GM19239 (cell line): ENCODE measurements around the gene CYP4F12.
A peak's percentile ranks its signal among the peaks of the same experiment; 100 is the strongest.

ENCODE experiments used
- DNase-seq: peaks from one replicate; pipeline ENCODE4 v3.0.0; 2011; ENCODE audit warnings: low spot score; ENCODE audit not compliant: insufficient read length
- FAIRE-seq: peaks from 2 replicates; lab custom pipeline; 2011; peaks lifted over from hg19 to GRCh38; lab: Jason Lieb, UNC

Gene CYP4F12, protein sequence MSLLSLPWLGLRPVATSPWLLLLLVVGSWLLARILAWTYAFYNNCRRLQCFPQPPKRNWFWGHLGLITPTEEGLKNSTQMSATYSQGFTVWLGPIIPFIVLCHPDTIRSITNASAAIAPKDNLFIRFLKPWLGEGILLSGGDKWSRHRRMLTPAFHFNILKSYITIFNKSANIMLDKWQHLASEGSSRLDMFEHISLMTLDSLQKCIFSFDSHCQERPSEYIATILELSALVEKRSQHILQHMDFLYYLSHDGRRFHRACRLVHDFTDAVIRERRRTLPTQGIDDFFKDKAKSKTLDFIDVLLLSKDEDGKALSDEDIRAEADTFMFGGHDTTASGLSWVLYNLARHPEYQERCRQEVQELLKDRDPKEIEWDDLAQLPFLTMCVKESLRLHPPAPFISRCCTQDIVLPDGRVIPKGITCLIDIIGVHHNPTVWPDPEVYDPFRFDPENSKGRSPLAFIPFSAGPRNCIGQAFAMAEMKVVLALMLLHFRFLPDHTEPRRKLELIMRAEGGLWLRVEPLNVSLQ

DNA sequence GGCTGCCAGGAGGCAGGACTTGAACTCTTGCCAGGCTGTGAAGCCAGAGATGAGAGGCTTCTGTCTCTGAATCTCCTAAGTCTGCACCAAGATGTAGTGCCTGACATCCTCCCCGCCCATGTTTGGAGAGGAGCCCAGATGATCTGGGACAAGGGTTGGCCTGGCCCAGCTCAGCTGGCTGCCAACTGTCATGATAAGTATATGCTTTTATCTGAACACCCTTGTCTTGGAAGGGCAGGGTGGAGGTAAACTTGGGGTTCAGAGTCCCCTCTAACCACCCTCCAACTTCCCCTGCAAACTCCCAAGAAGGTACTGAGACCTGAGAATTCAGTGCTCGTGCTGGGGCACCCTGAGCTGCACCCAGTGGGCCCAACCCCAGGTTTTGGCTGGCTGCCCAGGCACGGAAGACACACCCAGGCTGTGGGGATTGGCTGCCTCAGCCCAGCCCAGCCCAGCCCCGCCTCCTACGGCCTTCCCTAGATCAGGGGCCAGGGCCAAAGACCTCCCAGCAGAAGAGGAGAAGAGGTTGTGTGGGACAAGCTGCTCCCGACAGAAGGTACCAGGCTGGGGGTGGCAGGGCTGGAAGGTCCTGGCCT lies at the start of gene CYP4F12:
CYP4F12 (plus strand) TSS at position 508 of the 596 bp plus-strand sequence. CDS start 443 bp downstream, outside the sequence.
- no peak for DNase-seq
- no peak for FAIRE-seq

DNA sequence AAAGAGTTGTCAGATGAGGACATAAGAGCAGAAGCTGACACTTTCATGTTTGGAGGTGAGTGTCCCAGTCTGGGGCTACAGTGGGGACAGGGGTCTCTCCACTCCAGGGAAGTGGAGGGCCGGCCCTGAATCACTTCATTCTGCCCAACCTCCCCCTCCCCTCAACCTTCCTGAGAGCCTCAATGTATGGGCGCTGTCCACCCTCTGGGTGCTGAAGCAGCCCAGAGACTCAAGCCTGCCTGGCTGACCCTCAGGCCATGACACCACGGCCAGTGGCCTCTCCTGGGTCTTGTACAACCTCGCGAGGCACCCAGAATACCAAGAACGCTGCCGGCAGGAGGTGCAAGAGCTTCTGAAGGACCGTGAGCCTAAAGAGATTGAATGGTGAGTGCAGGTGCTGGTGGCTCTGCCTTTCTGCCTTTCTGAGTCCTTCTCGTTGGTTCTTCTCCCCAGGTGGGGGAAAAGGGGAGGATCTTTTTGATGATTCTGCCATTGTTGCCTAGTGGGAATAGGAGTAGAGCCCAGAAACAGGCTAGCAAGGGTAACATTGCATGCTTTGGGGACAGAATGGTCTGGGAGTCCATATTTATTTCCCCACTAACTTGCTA lies 49.1 kb upstream of the CYP4F12 start:
- no peak for DNase-seq

DNA sequence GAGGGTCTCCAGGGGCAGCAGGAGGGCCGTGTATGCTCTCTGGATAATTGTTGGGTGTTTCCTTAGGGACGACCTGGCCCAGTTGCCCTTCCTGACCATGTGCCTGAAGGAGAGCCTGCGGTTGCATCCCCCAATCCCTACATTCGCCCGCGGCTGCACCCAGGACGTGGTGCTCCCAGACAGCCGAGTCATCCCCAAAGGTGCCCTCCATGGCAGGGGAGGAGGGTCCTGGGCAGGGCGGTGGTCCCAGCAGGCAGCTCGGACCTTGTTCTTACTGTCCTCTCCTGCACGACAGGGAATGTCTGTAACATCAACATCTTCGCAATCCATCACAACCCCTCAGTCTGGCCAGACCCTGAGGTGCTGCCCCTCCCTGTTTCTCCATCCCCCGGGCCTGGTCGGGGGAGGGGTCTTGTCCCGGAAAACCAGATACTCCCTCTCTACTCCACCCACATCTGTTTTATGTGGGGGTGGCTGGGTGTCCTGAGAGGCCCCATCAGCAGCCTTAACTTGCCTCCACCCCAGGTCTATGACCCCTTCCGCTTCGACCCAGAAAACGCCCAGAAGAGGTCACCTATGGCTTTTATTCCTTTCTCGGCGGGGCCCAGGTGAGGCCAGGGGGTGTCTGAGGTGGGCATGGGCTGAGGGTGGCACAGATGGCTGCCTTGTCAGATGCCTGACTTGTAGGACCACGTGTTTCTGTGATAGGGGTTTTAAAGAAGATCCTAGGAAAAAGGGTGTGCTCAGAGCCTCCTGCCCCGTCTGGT lies 44.5 kb upstream of the CYP4F12 start:
- FAIRE-seq, result no peak

More for the DNA sequence above, 49.1 kb upstream of the CYP4F12 start:
- FAIRE-seq, result no peak

DNA sequence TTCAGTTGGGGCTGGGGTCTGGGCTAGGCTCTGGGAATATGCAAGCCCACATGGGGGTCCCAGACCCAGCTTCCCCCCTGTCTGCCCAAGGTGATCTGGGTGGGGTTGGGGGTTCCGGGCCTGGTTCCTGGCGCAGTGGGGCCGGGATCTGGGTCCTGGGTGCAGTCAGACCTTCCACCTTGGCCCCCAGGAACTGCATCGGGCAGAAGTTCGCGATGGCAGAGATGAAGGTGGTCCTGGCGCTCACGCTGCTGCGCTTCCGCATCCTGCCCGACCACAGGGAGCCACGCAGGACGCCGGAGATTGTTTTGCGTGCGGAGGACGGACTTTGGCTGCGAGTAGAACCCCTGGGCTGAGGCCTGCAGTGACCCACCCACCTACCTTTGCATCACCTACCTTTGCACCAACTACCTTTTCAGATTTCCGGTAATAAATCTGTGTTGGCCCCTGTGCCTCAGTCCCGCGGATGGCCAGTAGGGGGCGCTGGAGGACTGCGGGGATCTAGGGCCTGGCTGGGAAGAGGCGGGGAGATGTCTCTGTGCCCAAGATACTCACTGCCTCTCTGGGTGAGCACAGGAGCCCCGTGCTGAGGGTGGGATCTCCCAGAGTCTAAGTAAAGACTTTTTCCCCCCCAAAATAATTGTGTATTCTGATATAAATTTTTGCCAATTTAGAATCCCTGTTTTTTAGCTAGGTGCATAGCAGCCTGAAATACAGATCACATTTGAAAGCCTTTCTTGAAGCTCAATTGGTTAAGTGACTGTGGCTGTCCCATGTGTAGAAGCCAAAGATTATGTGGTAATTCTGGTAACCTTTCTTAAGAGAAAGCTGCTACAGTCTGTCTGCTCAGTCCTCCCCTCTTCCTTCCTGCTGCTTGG lies 43.6 kb upstream of the CYP4F12 start:
- FAIRE-seq (peak; percentile 82), DNase-seq (peak; percentile 75)

More for the DNA sequence above, 44.5 kb upstream of the CYP4F12 start:
- DNase-seq, result no peak

DNA sequence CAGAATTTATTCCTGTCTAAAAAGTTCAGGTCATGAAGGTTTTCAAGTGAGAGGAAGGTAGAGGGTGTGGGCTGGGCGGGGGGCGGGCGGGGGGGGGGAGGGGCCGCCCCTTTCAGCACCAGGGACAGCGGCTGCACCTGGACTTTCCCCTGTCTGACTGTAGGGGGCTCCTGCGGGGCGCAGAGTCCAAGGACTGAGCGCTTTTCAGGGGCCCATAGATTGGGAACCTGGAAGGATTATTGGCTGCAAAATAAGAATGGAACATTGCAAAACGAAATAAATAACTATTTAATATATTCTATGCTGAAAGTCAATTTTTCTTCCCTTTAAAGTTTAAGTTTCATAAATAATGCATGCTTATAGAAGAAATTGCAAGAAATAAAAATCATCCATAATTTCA lies 41.1 kb upstream of the CYP4F12 start:
- FAIRE-seq (no peak), DNase-seq (peak; percentile 24)

DNA sequence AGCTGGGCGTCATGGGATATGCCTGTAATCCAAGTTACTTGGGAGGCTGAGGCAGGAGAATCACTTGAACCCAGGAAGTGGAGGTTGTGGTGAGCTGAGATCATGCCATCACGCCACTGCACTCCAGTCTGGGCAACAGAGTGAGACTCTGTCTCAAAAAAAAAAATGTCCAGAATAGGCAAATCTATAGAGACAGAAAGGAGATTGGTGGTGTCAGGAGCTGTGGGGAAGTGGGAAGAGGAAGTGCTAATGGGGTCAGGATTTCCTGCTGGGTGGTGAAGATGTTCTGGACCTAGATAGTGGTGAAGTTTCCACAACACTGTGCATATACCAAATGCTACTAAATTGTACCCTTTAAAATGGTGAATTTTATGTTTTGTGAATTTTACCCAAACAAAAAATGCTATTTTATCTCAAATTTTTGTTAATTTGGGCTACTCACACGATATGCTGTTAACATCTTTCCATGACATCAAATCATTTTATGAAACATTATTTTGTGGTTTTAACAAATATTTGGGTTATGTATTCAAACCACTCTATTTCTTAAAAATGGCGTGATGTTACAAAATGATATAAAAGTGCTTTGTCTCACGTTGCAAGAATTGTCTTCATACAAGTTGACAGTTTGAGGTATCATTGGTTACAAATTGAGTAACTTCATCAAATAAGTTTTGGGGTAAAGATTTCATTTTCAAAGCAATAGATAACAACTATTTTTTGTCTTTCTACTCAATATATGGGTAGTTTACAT lies 39.6 kb upstream of the CYP4F12 start:
- FAIRE-seq, result no peak
- no peak for DNase-seq

DNA sequence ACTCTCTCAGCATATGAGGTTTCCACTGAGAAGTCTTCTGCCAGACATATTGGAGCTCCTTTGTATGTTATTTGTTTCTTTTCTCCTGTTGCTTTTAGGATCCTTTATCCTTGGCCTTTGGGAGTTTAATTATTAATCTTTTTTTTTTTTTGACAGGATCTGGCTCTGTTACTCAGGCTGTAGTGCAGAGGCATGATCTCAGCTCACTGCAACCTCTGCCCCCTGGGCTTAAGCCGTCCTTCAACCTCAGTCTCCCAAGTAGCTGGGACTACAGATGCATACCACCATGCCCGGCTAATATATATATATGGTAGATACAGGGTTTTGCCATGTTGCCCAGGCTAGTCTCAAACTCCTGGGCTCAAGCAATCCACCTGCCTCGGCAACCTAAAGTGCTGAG lies 38.8 kb upstream of the CYP4F12 start:
- no peak for FAIRE-seq
- no peak for DNase-seq

DNA sequence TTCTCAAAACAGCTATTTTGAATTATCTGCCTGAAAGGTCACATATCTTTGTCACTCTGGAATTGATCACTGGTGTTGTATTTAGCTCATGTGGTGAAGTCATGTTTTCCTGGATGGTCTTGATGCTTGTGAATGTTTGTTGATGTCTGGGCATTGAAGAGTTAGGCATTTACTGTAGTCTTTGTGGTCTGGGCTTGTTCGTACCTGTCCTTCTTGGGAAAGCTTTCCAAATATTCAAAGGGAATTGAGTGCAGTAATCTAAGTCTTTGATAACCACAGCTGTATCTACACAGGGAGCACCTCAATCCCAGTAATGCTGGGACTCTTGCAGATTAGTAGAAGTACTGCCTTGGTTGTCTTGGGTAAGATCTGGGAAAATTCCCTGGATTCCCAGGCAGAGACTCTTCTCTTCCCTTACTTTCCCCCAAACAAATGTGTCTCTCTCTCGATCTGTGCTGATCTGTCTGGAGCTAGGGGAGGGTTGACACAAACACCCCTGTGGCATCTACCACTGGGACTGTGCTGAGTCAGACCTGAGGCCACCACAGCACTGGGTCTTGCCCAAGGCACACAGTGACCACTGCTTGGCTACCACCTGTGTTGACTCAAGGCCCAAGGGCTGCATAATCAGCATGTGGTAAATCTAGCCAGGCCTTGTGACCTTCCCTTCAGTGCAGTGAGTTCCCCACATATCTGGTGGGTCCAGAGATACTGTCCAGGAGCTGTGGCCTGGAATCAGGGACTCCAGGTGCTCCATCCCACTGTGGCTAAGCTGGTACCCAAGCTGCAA lies 37.7 kb upstream of the CYP4F12 start:
- FAIRE-seq (no peak), DNase-seq (no peak)

DNA sequence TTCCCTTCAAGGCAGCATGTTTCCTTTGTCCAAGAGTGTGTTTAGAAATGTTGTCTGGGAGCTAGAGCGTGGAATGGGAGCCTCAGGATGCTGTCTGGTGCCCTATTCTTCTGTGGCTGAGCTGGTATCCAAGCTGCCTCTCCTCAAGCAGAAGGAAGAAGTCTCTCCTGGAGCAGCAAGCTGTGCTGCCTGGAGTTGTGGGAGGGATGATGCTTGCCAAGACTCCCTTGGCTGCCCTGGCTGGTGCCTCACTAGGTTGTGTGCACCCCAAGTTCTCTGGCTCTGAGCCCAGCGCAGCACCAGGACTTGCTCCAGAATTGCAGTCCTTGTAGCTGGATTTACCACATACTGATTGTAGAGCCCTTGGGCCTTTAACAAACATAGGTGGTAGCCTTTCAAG lies 36.9 kb upstream of the CYP4F12 start:
- FAIRE-seq (no peak), DNase-seq (no peak)

DNA sequence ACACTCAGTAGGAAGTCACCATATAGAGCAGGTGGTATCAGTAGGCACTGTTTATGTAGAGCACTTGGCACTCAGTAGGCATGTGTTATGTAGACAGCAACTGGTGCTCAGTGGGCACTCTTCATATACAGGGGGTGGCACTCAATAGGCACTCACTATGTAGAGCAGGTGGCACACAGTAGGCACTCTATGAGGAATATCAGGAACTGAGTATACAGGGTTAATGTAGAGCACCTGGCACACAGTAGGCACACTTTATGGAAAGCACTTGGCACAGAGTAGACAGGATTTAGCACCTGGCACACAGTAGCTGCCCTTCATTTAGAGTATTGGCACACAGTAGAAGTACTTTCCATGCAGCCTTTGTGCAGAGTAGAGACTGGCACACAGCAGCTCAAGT lies 33.3 kb upstream of the CYP4F12 start:
- DNase-seq (no peak), FAIRE-seq (no peak)

DNA sequence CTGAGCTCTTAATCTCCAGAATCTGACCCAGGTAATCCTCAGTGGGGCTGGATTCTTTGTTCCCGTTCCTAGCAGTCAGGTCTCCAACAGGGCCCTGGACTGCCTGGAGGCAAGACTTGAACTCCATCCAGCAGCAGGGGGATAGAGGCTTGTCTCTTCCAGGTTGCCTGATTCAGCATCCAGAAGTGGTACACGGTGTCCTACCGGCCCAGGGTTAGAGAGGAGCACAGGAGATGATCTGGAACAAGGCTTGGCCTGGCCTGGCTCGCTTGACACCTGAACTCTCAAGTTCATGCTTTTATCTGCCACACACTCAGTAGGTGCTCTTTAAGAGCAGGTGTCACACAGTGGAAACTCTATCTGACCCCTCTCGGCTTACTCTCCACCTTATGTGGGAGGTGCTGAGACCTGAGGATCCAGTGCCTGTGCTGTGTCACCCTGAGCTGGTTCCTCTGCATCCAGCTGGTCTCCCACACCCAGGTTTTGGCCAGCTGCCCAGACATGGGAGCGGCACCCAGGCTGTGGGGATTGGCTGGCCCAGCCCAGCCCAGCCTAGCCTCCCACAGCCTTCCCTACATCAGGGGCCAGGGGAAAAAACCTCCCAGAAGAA lies 32.5 kb upstream of the CYP4F12 start, which contains the start of gene CYP4F3:
CYP4F3 (plus strand) TSS at position 604 of the 610 bp plus-strand sequence. CDS start 519 bp downstream, outside the sequence.
- no peak for DNase-seq
- FAIRE-seq, result no peak

DNA sequence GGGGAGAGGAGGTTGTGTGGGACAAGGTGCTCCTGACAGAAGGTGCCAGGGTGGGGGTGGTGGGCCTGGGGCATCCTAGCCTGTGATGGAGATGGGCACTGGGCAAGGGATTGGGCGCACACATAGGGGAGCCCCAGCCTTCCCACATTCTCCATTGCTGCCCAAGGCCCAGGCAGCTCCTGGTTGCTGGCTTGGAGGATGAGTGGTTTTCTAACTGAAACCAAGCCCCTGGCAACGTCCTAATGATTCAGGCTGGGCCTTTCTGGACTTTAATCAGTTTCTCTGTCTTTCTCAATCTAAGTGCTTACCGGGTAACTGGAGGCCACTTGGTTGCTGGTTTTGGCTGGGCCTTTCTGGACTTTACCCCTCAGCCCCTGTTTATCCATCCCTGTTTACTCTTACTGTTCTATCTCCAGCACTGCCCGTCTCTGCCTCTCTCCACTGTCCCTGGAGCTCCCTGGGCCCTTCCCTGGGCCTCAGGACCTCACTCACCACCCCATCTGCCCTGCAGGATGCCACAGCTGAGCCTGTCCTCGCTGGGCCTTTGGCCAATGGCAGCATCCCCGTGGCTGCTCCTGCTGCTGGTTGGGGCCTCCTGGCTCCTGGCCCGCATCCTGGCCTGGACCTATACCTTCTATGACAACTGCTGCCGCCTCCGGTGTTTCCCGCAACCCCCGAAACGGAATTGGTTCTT lies 31.8 kb upstream of the CYP4F12 start:
- DNase-seq (no peak), FAIRE-seq (no peak)

DNA sequence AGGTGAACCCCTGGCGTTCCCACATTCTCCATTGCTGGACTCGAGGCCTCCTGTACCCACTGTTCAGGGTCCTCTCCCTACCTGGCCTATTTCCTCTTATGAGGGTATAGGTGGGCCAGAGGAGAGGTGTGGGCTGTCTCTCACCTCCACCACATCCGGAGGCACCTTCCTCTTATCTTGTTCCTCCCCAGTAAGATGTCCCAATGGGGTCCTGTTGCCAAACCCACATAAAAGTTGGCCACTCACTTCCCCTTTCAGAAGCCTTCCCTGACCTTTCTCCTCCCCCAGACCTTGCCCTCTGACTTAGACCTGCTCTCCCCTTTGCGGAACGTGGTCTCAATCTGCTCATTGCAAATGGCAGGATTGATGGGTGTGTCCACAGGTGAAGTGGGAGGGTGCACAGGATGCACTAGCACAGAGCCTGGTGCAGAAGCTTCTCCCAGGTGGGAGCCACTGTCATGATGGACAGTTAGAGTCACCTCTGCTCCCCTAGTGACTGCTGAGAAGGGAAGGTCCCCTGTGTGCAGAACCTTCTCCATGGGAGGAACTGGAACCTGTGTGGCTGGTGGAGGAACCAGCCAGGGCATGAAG lies 30.9 kb upstream of the CYP4F12 start:
- no peak for DNase-seq
- no peak for FAIRE-seq

DNA sequence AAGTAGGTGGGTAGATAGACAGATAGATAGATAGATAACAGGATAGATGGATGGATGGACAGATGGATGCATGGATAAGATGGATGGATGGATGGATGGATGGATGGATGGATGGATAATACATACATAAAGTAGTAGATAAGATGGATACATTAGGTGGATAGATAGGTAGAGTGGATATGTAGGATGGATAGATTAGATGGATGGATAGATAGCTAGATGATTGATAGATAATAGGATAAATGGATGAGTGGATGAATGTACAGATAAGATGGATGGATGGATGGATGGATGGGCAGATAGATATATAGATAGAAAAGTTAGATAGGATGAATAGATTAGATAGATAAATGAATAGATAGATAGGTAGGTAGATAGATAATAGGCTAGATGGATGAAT lies 30.1 kb upstream of the CYP4F12 start:
- DNase-seq (no peak), FAIRE-seq (no peak)

DNA sequence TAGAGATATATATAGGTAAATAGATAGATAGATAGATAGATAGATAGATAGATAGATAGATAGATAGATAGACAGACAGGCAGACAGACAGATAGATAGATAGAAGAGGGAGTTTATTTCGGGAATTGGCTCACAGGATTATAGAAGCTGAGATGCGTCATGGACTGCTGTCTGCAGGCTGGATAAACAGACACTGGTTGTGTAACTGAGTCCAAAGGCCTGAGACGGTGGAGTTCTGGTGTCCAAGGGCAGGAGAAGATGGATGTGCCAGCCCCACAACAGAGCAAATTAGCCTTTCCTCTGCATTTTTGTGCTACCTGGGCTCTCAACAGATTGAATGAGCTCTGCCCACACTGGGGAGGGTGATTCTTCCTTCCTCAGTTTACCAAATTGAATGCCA lies 29.5 kb upstream of the CYP4F12 start:
- FAIRE-seq (no peak), DNase-seq (no peak)

DNA sequence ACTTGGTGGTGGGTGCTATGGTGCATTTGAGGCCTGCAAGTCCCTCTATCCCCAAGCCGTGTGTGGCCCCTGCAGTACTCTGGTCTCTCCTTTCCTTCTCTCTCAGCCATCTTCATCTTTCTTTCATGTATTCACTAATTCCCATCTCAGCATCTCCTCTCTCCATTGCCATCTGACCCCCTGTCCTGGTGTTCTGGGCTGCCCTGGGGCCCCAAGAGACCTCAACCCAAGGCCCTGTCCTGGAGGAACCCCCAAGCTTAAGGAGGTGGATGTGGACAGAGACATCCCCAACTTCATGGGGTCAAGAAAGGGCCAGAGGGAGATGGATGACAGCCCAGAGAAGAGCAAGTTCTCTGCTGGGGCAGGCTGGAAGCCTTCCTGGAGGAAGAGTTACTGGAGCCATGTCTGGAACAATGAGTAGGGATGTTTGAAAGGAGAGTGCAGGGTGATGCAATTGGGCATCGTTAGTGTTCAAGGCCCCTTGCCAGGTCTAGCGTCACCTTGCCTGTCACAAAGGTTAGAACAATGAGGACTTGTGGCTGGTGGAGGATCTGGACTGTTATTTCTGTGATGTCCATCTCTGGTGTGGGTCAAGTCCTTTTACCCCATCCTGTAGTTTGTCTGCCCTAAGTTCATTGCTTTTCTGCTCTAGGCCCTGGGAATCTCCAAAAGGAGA lies 28.7 kb upstream of the CYP4F12 start:
- no peak for DNase-seq
- FAIRE-seq, result no peak
